Stimulated activated CD4-positive, alpha-beta T cell treated with anti-CD3 and anti-CD28 coated beads, Interleukin-4, amount 100 ng/mL, for 4 hours (primary cell): ENCODE data around the gene LOXL1.
A peak's percentile ranks its signal among the peaks of the same experiment; 100 is the strongest.

Experiments
- DNase-seq, 2 experiments: peaks; one replicate each; pipeline ENCODE4 v3.0.0-alpha.2; 2020

Gene LOXL1

GRCh38 chr15:73983211-73983727 lies 57.0 kb downstream of the LOXL1 start:
- DNase-seq, result no peak

- DNase-seq, result no peak
These were observed 57.5 kb downstream of the LOXL1 start for GRCh38 chr15:73983773-73984172.

- no peak for DNase-seq
These were observed 58.1 kb downstream of the LOXL1 start for GRCh38 chr15:73984208-73984979.

- DNase-seq, result no peak
These were observed 59.0 kb downstream of the LOXL1 start for GRCh38 chr15:73985101-73985873.

GRCh38 chr15:73986055-73986775 lies 60.0 kb downstream of the LOXL1 start:
- no peak for DNase-seq

GRCh38 chr15:73986776-73987056 lies 60.5 kb downstream of the LOXL1 start:
- DNase-seq, result no peak

GRCh38 chr15:73987250-73987649 lies 61.0 kb downstream of the LOXL1 start:
- DNase-seq, result no peak

- DNase-seq, result no peak
These were observed 61.6 kb downstream of the LOXL1 start for GRCh38 chr15:73987681-73988444.

GRCh38 chr15:73988445-73988969 lies 62.2 kb downstream of the LOXL1 start:
- no peak for DNase-seq

GRCh38 chr15:73989001-73989798 lies 62.9 kb downstream of the LOXL1 start:
- no peak for DNase-seq

- DNase-seq, result no peak
These were observed 64.2 kb downstream of the LOXL1 start for GRCh38 chr15:73990250-73991005.

- no peak for DNase-seq
These were observed 65.0 kb downstream of the LOXL1 start for GRCh38 chr15:73991260-73991659.

- peak; percentile 92 to 98 for DNase-seq
These were observed 65.7 kb downstream of the LOXL1 start, which contains the start of gene STOML1 for GRCh38 chr15:73991726-73992593. Gene STOML1 (minus strand): TSS chr15:73992295. CDS start chr15:73992223, 72 bp downstream.

GRCh38 chr15:73992594-73992898 lies 66.3 kb downstream of the LOXL1 start:
- DNase-seq, result no peak

GRCh38 chr15:73993211-73993994 lies 67.1 kb downstream of the LOXL1 start:
- no peak for DNase-seq

- DNase-seq, result peak; percentile 88 to 95
These were observed 68.2 kb downstream of the LOXL1 start, which contains the start of gene PML for GRCh38 chr15:73994413-73994883. Gene PML (plus strand): TSS chr15:73994716. CDS start chr15:73994813, 97 bp downstream.

- DNase-seq, result peak in 1 of 2 experiments; percentile 32
These were observed 68.8 kb downstream of the LOXL1 start for GRCh38 chr15:73994912-73995622.

- no peak for DNase-seq
These were observed 70.0 kb downstream of the LOXL1 start for GRCh38 chr15:73996267-73996666.
